Stomach smooth muscle (tissue), 2 donors: Measurements from ENCODE around the gene BBS2.

ENCODE experiments used
- H3K27ac ChIP-seq: one replicate; pipeline ENCODE4 v1.7.0; 2013; ENCODE audit warnings: mild to moderate bottlenecking, low read length, inconsistent platforms
- H3K27me3 ChIP-seq, 2 donors: one replicate each; pipeline ENCODE4 v1.7.0; 2013; ENCODE audit warnings: low read length in 2 of 2; ENCODE audit not compliant: insufficient read depth in 2 of 2, control insufficient read depth in 1 of 2
- H3K36me3 ChIP-seq, 2 donors: one replicate each; pipeline ENCODE4 v1.7.0; 2013; ENCODE audit warnings: low read length in 2 of 2; ENCODE audit not compliant: control insufficient read depth in 2 of 2, insufficient read depth in 2 of 2
- H3K4me1 ChIP-seq: one replicate; pipeline ENCODE4 v1.7.0; 2013; ENCODE audit warnings: low read length; ENCODE audit not compliant: control insufficient read depth, insufficient read depth
- H3K4me3 ChIP-seq, 2 donors: one replicate each; pipeline ENCODE4 v1.7.0; 2013; ENCODE audit warnings: low read length in 2 of 2
- H3K9ac ChIP-seq, 2 donors: one replicate each; pipeline ENCODE4 v1.7.0; 2013; ENCODE audit warnings: low read length in 2 of 2, mild to moderate bottlenecking in 1 of 2
- H3K9me3 ChIP-seq, 2 donors: one replicate each; pipeline ENCODE4 v1.7.0; 2013; ENCODE audit warnings: low read length in 2 of 2; ENCODE audit not compliant: control insufficient read depth in 2 of 2
- donor health status: healthy.
- donor health status: Pancreatic carcinoma.

The BBS2 gene

GRCh38 chr16:56477096-56477878, 42.5 kb downstream of the BBS2 start:
- Histone ChIP-seq H3K9ac (no peak overlapping the region), H3K27me3 (no peaks in the 10 kb centered on the region), H3K4me3 (no peak overlapping the region), H3K9me3 (no peaks in the 10 kb centered on the region), H3K27ac (no peak overlapping the region), H3K36me3 (peaks cover 51 to 56% of the 10 kb centered on the region in 2 donors), H3K4me1 (peaks cover 3% of the 10 kb centered on the region)

DNA sequence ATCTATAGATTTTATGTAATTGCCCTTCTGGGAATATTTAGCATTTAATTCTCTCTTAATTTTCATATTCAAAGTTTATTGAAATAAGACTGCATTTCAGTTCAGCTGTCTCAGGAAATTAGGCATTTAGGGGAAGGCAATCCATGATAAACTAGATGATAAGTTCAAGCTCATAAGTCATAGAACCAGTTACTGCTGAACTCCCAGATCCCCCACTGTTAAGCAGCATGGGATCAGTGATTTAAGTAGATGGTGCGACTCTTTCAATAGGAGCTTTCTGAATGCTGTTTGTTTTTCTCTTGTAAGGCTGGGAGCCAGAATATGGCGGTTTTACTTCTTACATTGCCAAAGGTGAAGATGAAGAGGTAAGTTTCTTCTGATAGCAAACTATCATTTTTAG, 44.6 kb downstream of the BBS2 start:
- H3K9me3 ChIP-seq, result no peaks in the 10 kb centered on the region
- peaks cover 3% of the 10 kb centered on the region for H3K4me1 ChIP-seq
- peaks cover 56 to 59% of the 10 kb centered on the region in 2 donors for H3K36me3 ChIP-seq
- H3K27ac ChIP-seq, result no peak overlapping the region
- no peaks in the 10 kb centered on the region for H3K27me3 ChIP-seq
- no peak overlapping the region for H3K4me3 ChIP-seq
- no peak overlapping the region for H3K9ac ChIP-seq

DNA sequence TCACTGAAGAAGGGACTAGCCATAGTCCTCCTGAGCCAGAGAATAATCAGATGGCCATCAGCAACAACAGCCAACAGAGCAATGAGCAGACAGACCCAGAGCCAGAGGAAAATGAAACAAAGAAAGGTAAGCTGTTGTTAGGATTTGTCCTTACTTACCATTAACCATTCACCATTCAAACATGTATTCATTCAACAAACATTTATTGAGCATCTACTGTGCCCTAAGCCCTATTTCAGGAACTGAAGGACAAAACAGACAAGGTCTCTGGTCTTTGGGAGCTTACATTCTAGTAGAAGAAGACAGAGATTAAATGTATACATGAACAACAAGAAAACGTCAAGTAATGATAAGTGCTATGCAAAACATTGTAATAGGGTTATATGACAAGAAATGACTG, 49.2 kb downstream of the BBS2 start:
- Histone ChIP-seq H3K36me3 (peaks cover 66 to 69% of the 10 kb centered on the region in 2 donors), H3K9me3 (no peaks in the 10 kb centered on the region), H3K27ac (no peak overlapping the region), H3K4me1 (no peaks in the 10 kb centered on the region), H3K4me3 (no peak overlapping the region), H3K27me3 (no peaks in the 10 kb centered on the region), H3K9ac (no peak overlapping the region)

GRCh38 chr16:56470232-56470631, 49.6 kb downstream of the BBS2 start:
- Histone ChIP-seq H3K4me3 (no peak overlapping the region), H3K27me3 (no peaks in the 10 kb centered on the region), H3K9ac (no peak overlapping the region), H3K4me1 (no peaks in the 10 kb centered on the region), H3K36me3 (peaks cover 62 to 67% of the 10 kb centered on the region in 2 donors), H3K9me3 (no peaks in the 10 kb centered on the region), H3K27ac (no peak overlapping the region)

- no peaks in the 10 kb centered on the region for H3K9me3 ChIP-seq
- H3K9ac ChIP-seq, result no peak overlapping the region
- no peak overlapping the region for H3K27ac ChIP-seq
- no peaks in the 10 kb centered on the region for H3K4me1 ChIP-seq
- H3K27me3 ChIP-seq, result no peaks in the 10 kb centered on the region
- no peak overlapping the region for H3K4me3 ChIP-seq
- H3K36me3 ChIP-seq, result peaks cover 58 to 62% of the 10 kb centered on the region in 2 donors
These were observed 50.1 kb downstream of the BBS2 start for GRCh38 chr16:56469748-56470147.

- H3K36me3 ChIP-seq, result peaks cover 58 to 60% of the 10 kb centered on the region in 2 donors
- H3K9ac ChIP-seq, result no peak overlapping the region
- H3K27ac ChIP-seq, result no peak overlapping the region
- H3K27me3 ChIP-seq, result no peaks in the 10 kb centered on the region
- H3K9me3 ChIP-seq, result no peaks in the 10 kb centered on the region
- H3K4me1 ChIP-seq, result no peaks in the 10 kb centered on the region
- no peak overlapping the region for H3K4me3 ChIP-seq
These were observed 51.0 kb downstream of the BBS2 start for GRCh38 chr16:56468800-56469199.

DNA sequence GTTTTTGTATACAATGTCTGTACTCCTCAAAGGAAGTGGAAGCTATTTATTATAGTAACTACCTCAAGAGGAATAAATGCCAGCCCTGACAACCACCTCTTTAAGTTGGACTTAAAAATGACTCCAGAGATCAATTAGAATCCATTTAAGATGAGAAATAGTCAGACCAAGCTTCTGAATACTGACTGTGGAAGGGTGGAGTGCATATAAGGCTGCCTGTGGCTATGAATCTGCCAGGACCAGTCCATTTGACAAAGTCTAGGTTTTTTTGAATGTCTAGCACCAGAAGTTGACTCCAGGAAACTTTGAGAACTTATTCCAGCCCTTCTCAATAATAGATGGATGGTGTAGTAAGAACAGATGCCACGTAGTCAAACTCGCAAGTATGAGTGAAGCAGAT, 53.5 kb downstream of the BBS2 start:
- Histone ChIP-seq H3K27me3 (no peaks in the 10 kb centered on the region), H3K36me3 (peaks cover 46 to 50% of the 10 kb centered on the region in 2 donors), H3K4me3 (no peak overlapping the region), H3K27ac (no peak overlapping the region), H3K9me3 (no peaks in the 10 kb centered on the region), H3K9ac (no peak overlapping the region), H3K4me1 (no peaks in the 10 kb centered on the region)

DNA sequence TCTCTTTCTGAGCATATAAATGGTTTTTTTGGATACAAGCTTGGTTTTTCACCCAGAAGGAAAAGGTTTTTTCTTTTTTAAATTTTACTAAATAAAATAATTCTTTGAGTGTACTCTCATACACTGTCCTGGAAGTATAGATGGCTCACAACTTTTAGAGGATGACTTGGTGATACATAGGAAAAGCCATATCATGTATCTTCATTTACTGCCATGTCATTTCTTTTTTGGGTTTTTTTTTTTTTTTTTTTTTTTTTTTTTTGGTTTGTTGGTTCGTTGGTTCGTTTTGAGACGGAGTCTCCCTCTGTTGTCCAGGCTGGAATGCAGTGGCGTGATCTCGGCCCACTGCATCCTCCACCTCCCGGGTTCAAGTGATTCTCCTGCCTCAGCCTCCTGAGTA, 56.7 kb downstream of the BBS2 start:
- Histone ChIP-seq H3K9ac (no peak overlapping the region), H3K27me3 (no peaks in the 10 kb centered on the region), H3K4me3 (no peak overlapping the region), H3K4me1 (no peaks in the 10 kb centered on the region), H3K9me3 (no peaks in the 10 kb centered on the region), H3K27ac (no peak overlapping the region), H3K36me3 (peaks cover 23 to 36% of the 10 kb centered on the region in 2 donors)

DNA sequence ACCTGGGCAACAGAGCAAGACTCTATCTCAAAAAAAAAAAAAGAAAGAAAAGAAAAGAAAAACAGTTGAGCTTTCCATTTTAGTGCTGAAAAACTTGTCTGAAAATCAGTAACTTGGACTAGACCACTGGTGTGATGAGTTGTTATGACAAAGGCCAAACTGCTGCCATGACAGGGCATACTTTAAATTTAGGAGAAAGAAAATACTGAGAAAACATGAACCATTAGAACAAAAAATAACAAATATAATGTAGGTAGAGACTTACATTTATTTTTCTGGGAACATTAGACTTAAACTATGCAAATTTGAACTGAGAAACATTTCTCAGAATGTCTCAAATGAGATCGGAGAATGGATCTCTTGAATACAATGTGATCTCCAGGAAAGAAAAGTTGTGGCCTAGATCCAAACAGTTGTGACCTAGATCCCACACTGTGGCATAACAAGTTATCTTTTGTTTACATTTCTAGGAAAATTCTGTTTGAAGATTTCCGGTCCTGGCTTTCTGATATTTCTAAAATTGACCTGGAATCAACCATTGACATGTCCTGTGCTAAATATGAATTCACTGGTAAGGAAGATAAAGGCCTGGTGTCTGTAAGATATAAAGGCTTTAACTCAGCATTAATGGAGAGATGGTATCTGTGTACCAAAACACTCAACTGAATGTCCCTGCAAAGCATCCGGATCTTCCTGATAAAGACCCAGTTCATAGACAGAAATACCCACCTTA, 57.6 kb downstream of the BBS2 start:
- no peaks in the 10 kb centered on the region for H3K4me1 ChIP-seq
- no peak overlapping the region for H3K27ac ChIP-seq
- no peaks in the 10 kb centered on the region for H3K27me3 ChIP-seq
- no peak overlapping the region for H3K9ac ChIP-seq
- H3K36me3 ChIP-seq, result peaks cover 21 to 30% of the 10 kb centered on the region in 2 donors
- no peak overlapping the region for H3K4me3 ChIP-seq
- H3K9me3 ChIP-seq, result no peaks in the 10 kb centered on the region

- no peak overlapping the region for H3K27ac ChIP-seq
- H3K9ac ChIP-seq, result no peak overlapping the region
- no peaks in the 10 kb centered on the region for H3K9me3 ChIP-seq
- no peaks in the 10 kb centered on the region for H3K4me1 ChIP-seq
- H3K27me3 ChIP-seq, result no peaks in the 10 kb centered on the region
- H3K36me3 ChIP-seq, result peaks cover 19 to 31% of the 10 kb centered on the region in 2 donors
- no peak overlapping the region for H3K4me3 ChIP-seq
These were observed 59.7 kb downstream of the BBS2 start for GRCh38 chr16:56460101-56460500.
